Activated T-cell treated with anti-CD3 and anti-CD28 coated beads, Interleukin-2, amount 50 U/mL, for 1 hour (primary cell): Measurements from ENCODE around the gene HTR7.

Experiments
- DNase-seq: peaks from one replicate; pipeline ENCODE4 v3.0.0-alpha.2; 2020

The HTR7 gene

GRCh38 chr10:90800232-90800796 lies 57.5 kb downstream of the HTR7 start:
- DNase-seq: no peak

- no peak for DNase-seq
Measured at GRCh38 chr10:90799172-90799571, 58.7 kb downstream of the HTR7 start.

- DNase-seq: no peak
Measured at GRCh38 chr10:90798482-90798881, 59.4 kb downstream of the HTR7 start.

- no peak for DNase-seq
Measured at GRCh38 chr10:90790422-90790821, 67.4 kb downstream of the HTR7 start.

- no peak for DNase-seq
Measured at GRCh38 chr10:90788968-90789367, 68.9 kb downstream of the HTR7 start.

GRCh38 chr10:90788199-90788491 lies 69.7 kb downstream of the HTR7 start:
- no peak for DNase-seq

GRCh38 chr10:90787393-90788198 lies 70.2 kb downstream of the HTR7 start:
- no peak for DNase-seq

GRCh38 chr10:90785782-90786181 lies 72.1 kb downstream of the HTR7 start:
- DNase-seq: no peak

GRCh38 chr10:90784771-90785170 lies 73.1 kb downstream of the HTR7 start:
- DNase-seq: no peak

GRCh38 chr10:90780488-90780887 lies 77.4 kb downstream of the HTR7 start:
- DNase-seq: no peak

GRCh38 chr10:90779548-90779947 lies 78.3 kb downstream of the HTR7 start:
- no peak for DNase-seq

GRCh38 chr10:90777621-90778020 lies 80.2 kb downstream of the HTR7 start:
- no peak for DNase-seq

GRCh38 chr10:90775351-90776028 lies 82.3 kb downstream of the HTR7 start:
- DNase-seq: no peak

- DNase-seq: no peak
Measured at GRCh38 chr10:90769946-90770841, 87.6 kb downstream of the HTR7 start.

GRCh38 chr10:90751107-90751997 lies 106.5 kb downstream of the HTR7 start:
- DNase-seq: peak; percentile 27

GRCh38 chr10:90746829-90747228 lies 111.0 kb downstream of the HTR7 start:
- no peak for DNase-seq

GRCh38 chr10:90745565-90745964 lies 112.3 kb downstream of the HTR7 start:
- DNase-seq: no peak

GRCh38 chr10:90743291-90743690 lies 114.5 kb downstream of the HTR7 start:
- no peak for DNase-seq

GRCh38 chr10:90741926-90742565 lies 115.8 kb downstream of the HTR7 start:
- no peak for DNase-seq

GRCh38 chr10:90740265-90740664 lies 117.6 kb downstream of the HTR7 start:
- no peak for DNase-seq

- no peak for DNase-seq
Measured at GRCh38 chr10:90738885-90739284, 119.0 kb downstream of the HTR7 start.

GRCh38 chr10:90734415-90734814 lies 123.4 kb downstream of the HTR7 start:
- DNase-seq: no peak
